Lung (tissue), 12 donors: ENCODE data around the gene OSBPL2. TPM values are rescaled to one million over a fixed set of nuclear protein-coding genes. Genes with fewer than 3 reads are reported as not detected.

Source experiments
- ATAC-seq: fragments of 200-7000 bp; cut with Tn5 transposase; one replicate; pipeline ENCODE4 v1.9.1; 2020; ENCODE audit warnings: moderate number of reproducible peaks; ENCODE audit not compliant: insufficient read depth, low FRiP score
- DNase-seq, 3 donors: peaks; one replicate each; pipeline ENCODE4 v3.0.0-alpha.2; 2013 to 2017
- H3K27ac ChIP-seq, 2 donors: one replicate each; pipeline ENCODE4 v1.5.1; 2013; ENCODE audit warnings: mild to moderate bottlenecking in 2 of 2, moderate library complexity in 2 of 2, control low read depth in 1 of 2, inconsistent platforms in 1 of 2, low read depth in 1 of 2, low read length in 1 of 2
- H3K27me3 ChIP-seq, 3 donors: one replicate each; pipeline ENCODE4 v1.5.1; 2013; ENCODE audit warnings: low read length in 2 of 3; ENCODE audit not compliant: control insufficient read depth in 3 of 3, insufficient read depth in 3 of 3
- H3K36me3 ChIP-seq, 4 donors: one replicate each; pipeline ENCODE4 v1.5.1; 2013; ENCODE audit warnings: low read length in 4 of 4, mild to moderate bottlenecking in 1 of 4, moderate library complexity in 1 of 4; ENCODE audit not compliant: control insufficient read depth in 4 of 4, insufficient read depth in 4 of 4
- H3K4me1 ChIP-seq, 5 donors: one replicate each; pipeline ENCODE4 v1.5.1; 2013; ENCODE audit warnings: low read length in 5 of 5, mild to moderate bottlenecking in 2 of 5, moderate library complexity in 1 of 5; ENCODE audit not compliant: control insufficient read depth in 5 of 5, insufficient read depth in 5 of 5
- H3K4me3 ChIP-seq: one replicate; pipeline ENCODE4 v1.5.1; 2013; ENCODE audit warnings: mild to moderate bottlenecking, control low read depth, moderate library complexity
- H3K9ac ChIP-seq, 2 donors: one replicate each; pipeline ENCODE4 v1.5.1; 2013; ENCODE audit warnings: low read length in 2 of 2, control low read depth in 1 of 2; ENCODE audit not compliant: insufficient read depth in 1 of 2
- H3K9me3 ChIP-seq, 4 donors: one replicate each; pipeline ENCODE4 v1.5.1; 2013; ENCODE audit warnings: low read length in 3 of 4, mild to moderate bottlenecking in 1 of 4, moderate library complexity in 1 of 4; ENCODE audit not compliant: control insufficient read depth in 4 of 4, insufficient read depth in 3 of 4
- CTCF ChIP-seq: IDR thresholded peaks from 2 replicates; pipeline ENCODE4 v1.5.1; 2012; ENCODE audit warnings: mild to moderate bottlenecking; ENCODE audit errors: control extremely low read depth, extremely low read depth
- WGBS, 2 donors: extraction: QIAGEN DNeasy Blood & Tissue Kit; methylation state at CpG; one replicate each; pipeline ENCODE4 v1.1.7; 2013; 5-methylcytosine and 5-hydroxymethylcytosine counted together
- polyA plus RNA-seq, 2 donors: library from polyadenylated mRNA; stranded (reverse); fragments of 200-250 nt; gene quantifications; one replicate each; pipeline ENCODE4 v1.2.1, GENCODE V29; 2013
- total RNA-seq, 2 donors: library from RNA; depleted of rRNA in 1 of 2; stranded (reverse); fragments of >200 nt in 1 of 2; gene quantifications; one replicate each; pipeline ENCODE4 v1.2.1, GENCODE V29; 2014 to 2021
- donor health status: control.
- donor health status: control.
- donor health status: Bipolar disorder and iron deficiency.
- donor health status: healthy.
- donor health status: DM: yes; HTN: yes; CAD: no.

Gene OSBPL2
- total and polyA plus RNA-seq, 4 donors: 13.2 to 48.0 (median 27.7) TPM

- Histone ChIP-seq H3K9ac (no peak overlapping the region), H3K27ac (no peak overlapping the region), H3K4me3 (no peak overlapping the region), H3K27me3 (no peaks in the 10 kb centered on the region), H3K36me3 (peaks cover 7 to 47% (median 19%) of the 10 kb centered on the region in 4 donors), H3K4me1 (no peaks in the 10 kb centered on the region), H3K9me3 (no peaks in the 10 kb centered on the region)
- DNase-seq: no peak
- ATAC-seq: no peak
- no peak for TF ChIP-seq CTCF
- WGBS, 2 donors: 91 to 92% methylated on average over 9 of the region's 9 CpGs
Measured at GRCh38 chr20:62293946-62294345, 55.6 kb downstream of the OSBPL2 start.

DNA sequence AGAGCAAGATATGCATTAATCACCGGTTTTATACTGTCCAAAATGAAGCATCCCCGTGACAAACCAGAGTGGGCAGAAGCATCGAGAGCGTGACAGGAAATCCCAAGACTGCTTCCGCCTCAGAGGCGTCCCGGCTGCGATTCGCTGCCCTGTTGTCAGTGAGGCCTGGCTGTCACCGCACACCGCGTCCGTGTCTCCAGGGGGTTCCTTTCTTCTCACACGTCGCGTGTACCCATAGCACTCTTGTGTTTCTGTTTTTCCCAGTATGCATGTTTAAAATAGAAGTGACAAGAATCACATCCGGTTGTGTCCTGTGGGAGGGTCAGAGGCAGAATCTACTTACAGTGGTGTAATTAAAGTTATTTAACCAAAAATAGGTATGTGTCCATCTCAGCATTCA lies 56.2 kb downstream of the OSBPL2 start:
- ATAC-seq (no peak), DNase-seq (no peak)
- H3K27me3 ChIP-seq: no peaks in the 10 kb centered on the region
- no peaks in the 10 kb centered on the region for H3K4me1 ChIP-seq
- 88 to 93% methylated on average over 17 of the region's 17 CpGs for WGBS, 2 donors
- peaks cover 5 to 44% (median 19%) of the 10 kb centered on the region in 4 donors for H3K36me3 ChIP-seq
- H3K27ac ChIP-seq: no peak overlapping the region
- H3K9ac ChIP-seq: no peak overlapping the region
- no peak overlapping the region for H3K4me3 ChIP-seq
- TF ChIP-seq CTCF: no peak
- no peaks in the 10 kb centered on the region for H3K9me3 ChIP-seq

GRCh38 chr20:62296724-62297448 lies 58.6 kb downstream of the OSBPL2 start:
- Histone ChIP-seq H3K36me3 (peaks cover 0 to 31% (median 17%) of the 10 kb centered on the region in 4 donors), H3K9me3 (no peaks in the 10 kb centered on the region), H3K4me3 (no peak overlapping the region)

More at GRCh38 chr20:62296724-62297448, 58.6 kb downstream of the OSBPL2 start:
- 93 to 94% methylated on average over 30 of the region's 30 CpGs for WGBS, 2 donors
- no peak for TF ChIP-seq CTCF
- no peaks in the 10 kb centered on the region for H3K4me1 ChIP-seq
- ATAC-seq (no peak), DNase-seq (no peak)
- no peak overlapping the region for H3K9ac ChIP-seq
- no peak overlapping the region for H3K27ac ChIP-seq
- no peaks in the 10 kb centered on the region for H3K27me3 ChIP-seq
